Ovary (tissue), 9 donors: ENCODE data around the gene ULK2. TPM values are rescaled to one million over a fixed set of nuclear protein-coding genes. Genes with fewer than 3 reads are reported as not detected.

ENCODE experiments used
- DNase-seq, 5 donors: peaks; one replicate each; pipeline ENCODE4 v3.0.0-alpha.2; 2019 to 2020
- H3K27ac ChIP-seq, 2 donors: fragments of 200-600 bp; one replicate each; pipeline versions ENCODE4 v1.5.1 to v1.8.0; 2019 to 2022
- H3K27me3 ChIP-seq: fragments of 200-600 bp; one replicate; pipeline ENCODE4 v1.8.0; 2022
- H3K36me3 ChIP-seq: fragments of 200-600 bp; sonication (generic); one replicate; pipeline ENCODE4 v1.5.1; 2019
- H3K4me1 ChIP-seq: one replicate; pipeline ENCODE4 v1.8.1; 2013; ENCODE audit warnings: mild to moderate bottlenecking, moderate library complexity; ENCODE audit not compliant: insufficient read depth
- H3K4me3 ChIP-seq: fragments of 200-600 bp; sonication (generic); one replicate; pipeline ENCODE4 v1.5.1; 2017
- H3K9me3 ChIP-seq, 2 donors: fragments of 200-600 bp in 1 of 2; sonication (generic) in 1 of 2; one replicate each; pipeline versions ENCODE4 v1.5.1 to v1.8.1; 2013 to 2019; ENCODE audit warnings: mild to moderate bottlenecking in 1 of 2, moderate library complexity in 1 of 2
- CTCF ChIP-seq, 3 donors: fragments of 450-650 bp in 2 of 3; fragments of 200-600 bp in 1 of 3; IDR thresholded peaks; one replicate each; pipeline versions ENCODE4 v1.5.1 to v1.8.0; 2016 to 2022; ENCODE audit warnings: antibody characterized with exemption in 3 of 3, mild to moderate bottlenecking in 1 of 3
- EP300 ChIP-seq: sonication (generic); formaldehyde crosslinking; IDR thresholded peaks from one replicate; pipeline ENCODE4 v1.6.1; 2017; ENCODE audit warnings: antibody characterized with exemption
- POLR2A ChIP-seq: fragments of 450-650 bp; IDR thresholded peaks from one replicate; pipeline ENCODE4 v1.6.1; 2017; ENCODE audit warnings: antibody characterized with exemption, mild to moderate bottlenecking, moderate library complexity
- WGBS, 3 donors: extraction: QIAGEN DNeasy Blood & Tissue Kit in 1 of 3; methylation state at CpG; one replicate each; pipeline versions ENCODE4 v1.1.5 to v1.1.7; 2013 to 2017; 5-methylcytosine and 5-hydroxymethylcytosine counted together
- intact Hi-C, 4 donors: fragments of 100-400 bp; cut with DNase I; formaldehyde crosslinking; loops; one replicate each; pipeline versions ENCODE4 v1.11.0 to v1.15.1; 2022 to 2023
- polyA plus RNA-seq, 2 donors: library from polyadenylated mRNA; stranded (reverse); fragments of 200-250 nt in 1 of 2; fragments of 350-450 nt in 1 of 2; fragmentation: Illumina TruSeq in 1 of 2; extraction: RNeasy Lipid Tissue Mini Kit (QIAGEN cat#74804) in 1 of 2; gene quantifications; one replicate each; pipeline ENCODE4 v1.2.3, GENCODE V29; 2013 to 2014
- total RNA-seq, 7 donors: library from RNA; depleted of rRNA in 2 of 7; stranded (reverse); fragments of >200 nt in 2 of 7; fragmentation: NEBNext Ultra II Directional in 3 of 7; extraction: Animal tissue kit (Norgen Biotek cat#: 25700) in 3 of 7; gene quantifications; one replicate each; pipeline versions ENCODE4 v1.1.0 to v1.2.4, GENCODE V29; 2016 to 2023
- donor health status: DM: no; HTN: no; CAD: no; lungs with moderate emphysema.
- donor health status: DM: no; HTN: no; CAD: no.
- donor health status: Bipolar disorder and iron deficiency.
- donor health status: DM: yes; HTN: yes; CAD: no.
- donor health status: DM: no; HTN: no; CAD: no.
- donor health status: DM: yes; HTN: yes; CAD: no.

The ULK2 gene
- total and polyA plus RNA-seq, 9 donors = 13.8 to 24.5 (median 20.8) TPM

DNA sequence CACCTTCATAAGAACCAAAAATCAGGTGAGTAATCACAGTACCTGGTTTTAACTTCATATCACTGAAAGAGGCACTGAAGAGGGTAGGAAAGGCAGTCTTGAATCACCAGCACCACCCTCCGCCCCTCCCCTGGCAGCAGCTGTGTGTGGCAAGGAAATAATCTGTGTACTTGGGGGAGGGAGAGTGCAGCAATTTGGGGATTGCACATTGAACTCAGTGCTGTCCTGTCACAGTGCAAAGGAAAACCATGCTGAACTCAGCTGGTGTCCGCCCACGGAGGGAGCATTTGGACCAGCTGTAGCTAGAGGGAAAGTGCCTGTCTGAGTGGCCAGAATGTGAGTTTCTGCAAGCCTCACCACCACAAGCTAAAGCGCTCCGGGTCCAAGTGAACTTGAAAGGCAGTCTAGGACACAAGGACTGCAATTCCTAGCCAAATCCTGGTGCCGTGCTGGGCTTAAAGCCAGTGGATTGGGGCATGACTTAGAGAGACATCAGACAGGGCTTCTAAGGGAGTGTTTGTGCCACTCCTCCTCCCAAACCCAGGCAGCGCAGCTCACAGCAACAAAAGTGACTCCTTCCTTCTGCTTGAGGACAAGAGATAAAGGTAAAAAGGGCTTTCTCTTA is 79.9 kb downstream of the ULK2 start:
- intact Hi-C loops = no loop called here
- Histone ChIP-seq H3K4me3 (no peak overlapping the region), H3K4me1 (peaks cover 2% of the 10 kb centered on the region), H3K27ac (no peak overlapping the region), H3K36me3 (no peaks in the 10 kb centered on the region), H3K9me3 (no peaks in the 10 kb centered on the region), H3K27me3 (no peaks in the 10 kb centered on the region)
- DNase-seq = no peak
- no peak for TF ChIP-seq POLR2A
- TF ChIP-seq EP300 = no peak
- no peak for TF ChIP-seq CTCF (IDR thresholded peaks at IDR 0.05)
- WGBS, 3 donors = 63 to 74% (median 67%) methylated on average over 7 of the region's 7 CpGs

DNA sequence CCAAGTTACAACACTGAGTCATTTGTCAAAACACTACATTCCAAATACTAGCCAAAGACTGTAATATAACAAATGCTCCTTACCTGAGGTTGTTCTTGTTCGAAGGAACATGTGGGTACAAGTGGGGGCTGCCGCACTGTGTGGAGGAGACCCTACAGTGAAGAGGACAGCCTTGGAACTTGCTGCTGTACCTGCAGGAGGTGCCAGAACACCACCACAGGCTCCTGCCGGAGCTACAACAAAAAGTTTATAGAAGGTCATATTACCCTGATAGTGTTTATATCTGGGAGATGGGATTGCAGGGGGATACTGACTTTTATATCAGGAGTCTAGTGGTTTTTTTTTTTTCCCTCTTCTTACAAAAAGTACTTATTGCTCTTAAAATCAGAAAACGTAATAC is 81.9 kb downstream of the ULK2 start:
- Histone ChIP-seq H3K4me1 (peaks cover 2% of the 10 kb centered on the region), H3K27ac (no peak overlapping the region), H3K36me3 (no peaks in the 10 kb centered on the region), H3K27me3 (no peaks in the 10 kb centered on the region), H3K9me3 (no peaks in the 10 kb centered on the region), H3K4me3 (no peak overlapping the region)
- intact Hi-C loops = no loop called here
- no peak for DNase-seq
- TF ChIP-seq EP300 (no peak), POLR2A (no peak), CTCF (IDR thresholded peaks at IDR 0.05) (no peak)
- WGBS, 3 donors = 55 to 68% (median 59%) methylated on average over 4 of the region's 4 CpGs

- 94 to 95% (median 94%) methylated on average over 9 of the region's 9 CpGs for WGBS, 3 donors
- no peak for DNase-seq
- Histone ChIP-seq H3K9me3 (no peaks in the 10 kb centered on the region), H3K36me3 (no peaks in the 10 kb centered on the region), H3K4me3 (no peak overlapping the region), H3K27me3 (no peaks in the 10 kb centered on the region), H3K27ac (no peak overlapping the region), H3K4me1 (no peaks in the 10 kb centered on the region)
- TF ChIP-seq EP300 = no peak
- TF ChIP-seq CTCF (IDR thresholded peaks at IDR 0.05) = no peak
- TF ChIP-seq POLR2A = no peak
- intact Hi-C loops = no loop called here
These were observed 86.0 kb downstream of the ULK2 start for GRCh38 chr17:19781488-19782458.

- Histone ChIP-seq H3K4me3 (no peak overlapping the region), H3K27me3 (no peaks in the 10 kb centered on the region), H3K4me1 (no peaks in the 10 kb centered on the region), H3K36me3 (no peaks in the 10 kb centered on the region), H3K27ac (no peak overlapping the region), H3K9me3 (no peaks in the 10 kb centered on the region)
- TF ChIP-seq CTCF (IDR thresholded peaks at IDR 0.05) (no peak), EP300 (no peak)
- WGBS, 3 donors = 84 to 87% (median 84%) methylated on average over 4 of the region's 4 CpGs
- intact Hi-C loops = no loop called here
- DNase-seq = no peak
These were observed 86.9 kb downstream of the ULK2 start for GRCh38 chr17:19780846-19781245.
